Middle frontal gyrus (tissue), 1 donor: Measurements from ENCODE around the gene XYLB.
"Not testable (repeated sequence)": the region's sequence is repeated elsewhere in the genome, so short reads cannot be mapped to it uniquely, and the experiment has no call there.

Source experiments
- DNase-seq: peaks from one replicate; pipeline ENCODE4 v3.0.0-alpha.2; 2015; ENCODE audit warnings: low spot score; ENCODE audit errors: extremely low spot score

Gene XYLB

GRCh38 chr3:38320638-38321037 is 25.9 kb upstream of the XYLB start:
- not testable (repeated sequence) for DNase-seq

GRCh38 chr3:38323060-38323459 is 23.5 kb upstream of the XYLB start:
- DNase-seq, result no peak

GRCh38 chr3:38325256-38325655 is 21.3 kb upstream of the XYLB start:
- no peak for DNase-seq

GRCh38 chr3:38327335-38328009 is 19.1 kb upstream of the XYLB start:
- no peak for DNase-seq

- DNase-seq, result no peak
Measured at GRCh38 chr3:38331257-38332022, 15.1 kb upstream of the XYLB start.

GRCh38 chr3:38332201-38332600 is 14.4 kb upstream of the XYLB start:
- no peak for DNase-seq

- no peak for DNase-seq
Measured at GRCh38 chr3:38334142-38335055, 12.2 kb upstream of the XYLB start.

- DNase-seq, result no peak
Measured at GRCh38 chr3:38335263-38335662, 11.3 kb upstream of the XYLB start.

- no peak for DNase-seq
Measured at GRCh38 chr3:38337703-38338102, 8.9 kb upstream of the XYLB start.

GRCh38 chr3:38343797-38344594 is 2.6 kb upstream of the XYLB start:
- no peak for DNase-seq

GRCh38 chr3:38345879-38346586 is 552 bp upstream of the XYLB start:
- no peak for DNase-seq

GRCh38 chr3:38347421-38348200 is 1.0 kb downstream of the XYLB start:
- no peak for DNase-seq

GRCh38 chr3:38348903-38349302 is 2.3 kb downstream of the XYLB start:
- no peak for DNase-seq

GRCh38 chr3:38349684-38350359 is 3.2 kb downstream of the XYLB start:
- no peak for DNase-seq

GRCh38 chr3:38353151-38353550 is 6.6 kb downstream of the XYLB start:
- no peak for DNase-seq

- no peak for DNase-seq
Measured at GRCh38 chr3:38354588-38355330, 8.2 kb downstream of the XYLB start.

GRCh38 chr3:38359038-38359437 is 12.5 kb downstream of the XYLB start:
- no peak for DNase-seq

- DNase-seq, result no peak
Measured at GRCh38 chr3:38360345-38360744, 13.8 kb downstream of the XYLB start.
